Activated T-helper 9 cell treated with anti-CD3 and anti-CD28 coated beads, Interleukin-2, amount 50 U/mL, for 16 hours (primary cell): Measurements from ENCODE around the gene TXNL1.

Experiments
- DNase-seq: peaks from one replicate; pipeline ENCODE4 v3.0.0-alpha.2; 2020; ENCODE audit warnings: low read depth

Gene TXNL1

DNA sequence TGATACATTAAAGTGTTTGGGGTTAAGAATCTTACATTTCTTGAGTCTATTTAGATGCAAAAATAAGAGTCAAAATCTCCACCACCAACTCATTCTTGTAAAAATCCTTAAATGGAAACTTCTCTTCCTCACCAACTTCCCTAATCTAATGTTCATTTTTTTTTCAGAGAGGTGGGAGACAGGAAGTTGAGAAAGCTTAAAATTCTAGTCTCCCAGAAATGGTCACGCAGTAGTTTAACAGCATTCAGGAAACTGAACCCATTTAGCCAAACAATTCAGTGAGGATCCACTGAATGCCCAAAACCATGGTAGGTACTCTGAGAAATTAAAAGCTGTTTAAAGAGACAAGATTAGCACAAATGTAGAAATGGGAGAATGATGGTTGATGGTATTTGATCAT is 69.0 kb downstream of the TXNL1 start:
- DNase-seq: no peak

DNA sequence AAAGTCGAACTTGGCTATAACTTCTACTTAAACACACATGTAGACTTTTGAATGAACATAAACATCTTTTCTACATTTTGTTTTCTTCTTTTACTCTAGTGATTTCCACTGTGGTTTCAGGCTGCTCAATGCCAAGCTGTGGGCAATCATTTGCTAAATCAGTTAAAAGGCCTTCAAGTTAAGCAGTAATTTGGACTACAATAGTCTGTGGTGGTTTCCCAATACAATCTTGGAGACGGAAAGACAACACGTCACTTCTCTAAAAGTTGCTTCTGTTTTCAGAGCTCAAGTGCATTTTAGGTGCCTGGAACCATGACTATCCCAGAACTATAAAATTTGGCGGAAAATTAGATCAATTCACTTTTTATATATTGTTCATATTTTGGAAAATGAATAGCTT is 69.4 kb downstream of the TXNL1 start:
- DNase-seq: no peak

DNA sequence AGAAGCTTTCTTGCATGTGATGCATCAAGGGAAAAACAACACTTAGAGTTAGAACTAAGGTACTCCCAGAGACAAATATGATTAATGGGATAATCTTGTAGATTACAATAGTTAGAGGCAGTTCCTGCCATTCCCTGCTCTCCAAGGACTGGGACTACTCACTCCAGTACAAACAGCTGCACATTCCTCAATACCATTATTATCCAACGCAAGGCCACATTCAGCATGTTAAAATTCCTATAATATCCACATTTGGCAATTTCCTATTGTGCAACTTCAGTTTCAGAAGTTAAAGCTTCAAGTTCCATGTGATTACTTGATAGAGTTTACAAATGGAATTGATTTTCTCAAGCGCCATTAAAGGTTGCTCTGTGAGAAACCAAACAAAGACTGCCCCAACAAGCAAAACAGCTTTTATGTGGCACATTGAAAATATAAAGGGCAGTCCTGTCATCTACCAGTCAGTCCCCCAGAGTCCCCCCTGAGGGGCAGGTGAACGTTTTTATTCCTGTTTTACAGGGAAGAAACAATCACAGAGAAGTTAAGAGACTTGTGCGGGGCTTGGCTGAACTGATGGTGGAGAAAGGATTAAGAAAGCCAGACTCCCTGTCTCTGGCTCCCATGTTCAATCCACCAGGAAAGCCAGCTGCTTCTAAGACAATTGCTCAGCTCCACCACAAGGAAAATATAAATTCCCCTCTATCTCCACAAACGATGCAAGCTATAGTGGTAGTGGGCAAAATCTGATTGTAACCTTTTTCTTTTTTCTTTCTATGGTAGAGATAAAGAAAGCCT is 72.6 kb downstream of the TXNL1 start:
- DNase-seq: no peak

DNA sequence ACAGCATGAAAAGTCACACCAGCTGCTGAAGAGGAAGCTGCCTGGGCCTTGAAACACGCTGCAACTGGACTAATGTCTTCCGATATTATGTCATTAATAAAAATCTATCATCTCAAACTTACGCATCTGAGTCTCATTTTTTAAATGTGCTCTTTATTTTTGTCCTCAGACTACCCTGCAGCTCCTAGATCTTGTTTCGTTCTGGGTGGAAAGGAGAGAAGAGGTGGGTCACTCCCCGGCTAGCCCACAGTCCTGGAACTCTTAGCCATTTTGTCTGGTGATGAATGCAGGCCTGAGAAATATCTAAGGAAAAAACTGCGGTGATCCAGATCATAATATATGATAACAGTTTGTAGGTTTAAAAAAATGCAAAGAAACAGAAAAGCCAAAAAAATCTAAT is 73.3 kb downstream of the TXNL1 start:
- DNase-seq: no peak

DNA sequence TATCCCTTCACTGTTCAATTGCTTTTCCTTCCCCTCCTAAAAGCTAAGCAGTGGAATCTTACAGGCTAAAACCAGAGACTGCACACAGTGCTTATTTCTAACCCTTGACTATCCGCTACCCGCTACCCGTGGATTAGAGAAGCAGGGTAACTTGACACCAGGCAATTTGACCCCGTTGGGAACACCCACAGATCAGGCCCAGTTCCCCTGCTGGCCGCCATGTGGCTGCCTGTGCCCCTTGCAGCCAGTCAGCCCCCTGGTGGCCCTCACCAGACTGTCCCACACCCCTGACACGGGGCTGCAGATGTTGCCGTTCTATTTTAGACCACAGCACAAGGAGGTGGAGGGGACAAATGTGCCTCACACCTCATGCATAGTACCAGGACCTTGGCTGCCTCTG is 74.8 kb downstream of the TXNL1 start:
- no peak for DNase-seq

DNA sequence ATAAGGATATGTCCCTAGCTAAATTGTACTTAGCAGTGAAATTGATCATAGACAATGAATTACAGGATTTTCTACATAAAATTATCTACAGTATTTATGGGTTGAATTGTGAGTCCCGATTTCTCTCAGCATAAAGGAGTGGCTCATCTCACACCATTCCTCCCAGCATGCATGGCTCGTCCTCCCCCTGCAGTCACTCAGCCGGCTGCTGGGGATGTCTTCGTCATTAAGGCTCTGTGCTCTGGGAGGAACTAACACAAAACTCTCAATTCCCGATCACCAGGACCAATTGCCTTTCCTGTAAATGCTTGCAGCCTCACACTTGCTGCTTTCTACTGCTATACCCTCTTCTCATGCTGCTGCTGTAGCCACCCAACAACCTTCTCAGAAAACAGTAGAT is 75.9 kb downstream of the TXNL1 start:
- no peak for DNase-seq

DNA sequence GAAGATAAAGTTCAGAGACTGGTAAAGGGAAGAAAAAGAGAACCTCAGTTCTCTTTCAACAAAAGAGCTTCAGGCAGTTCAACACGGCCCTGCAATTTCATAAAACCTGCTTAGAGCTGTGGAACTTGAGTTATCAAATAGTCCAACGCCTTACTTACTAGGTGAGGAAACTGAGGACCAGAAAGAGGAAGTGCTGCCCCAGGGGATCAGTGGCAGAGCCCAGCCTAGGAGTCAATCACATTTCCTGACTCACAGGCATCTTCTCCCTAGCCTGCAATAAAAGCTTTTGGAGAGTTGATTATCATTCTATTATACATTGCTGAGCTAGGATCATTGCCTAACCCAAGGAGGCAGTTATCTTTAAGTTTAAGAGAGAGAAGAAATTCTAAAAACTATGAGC is 77.4 kb downstream of the TXNL1 start:
- no peak for DNase-seq

DNA sequence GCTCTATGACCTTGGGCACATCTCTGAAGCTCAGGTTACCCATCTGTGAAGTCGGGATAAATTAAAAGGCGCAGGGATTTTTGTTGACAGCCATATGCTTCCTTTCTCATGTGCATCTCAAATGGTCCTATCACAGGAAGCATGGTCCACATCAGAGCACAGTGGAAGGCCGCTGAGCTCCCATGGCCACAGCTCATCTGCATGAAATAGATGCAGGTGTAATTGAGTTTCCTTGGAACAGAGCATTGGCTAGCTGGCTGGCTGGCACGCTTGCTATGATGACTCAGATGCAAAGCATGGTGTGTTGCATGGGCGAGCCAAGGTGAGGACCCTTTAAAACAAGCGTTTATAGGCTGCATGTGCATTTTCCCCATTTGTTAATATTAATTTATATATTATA is 79.3 kb downstream of the TXNL1 start:
- no peak for DNase-seq

DNA sequence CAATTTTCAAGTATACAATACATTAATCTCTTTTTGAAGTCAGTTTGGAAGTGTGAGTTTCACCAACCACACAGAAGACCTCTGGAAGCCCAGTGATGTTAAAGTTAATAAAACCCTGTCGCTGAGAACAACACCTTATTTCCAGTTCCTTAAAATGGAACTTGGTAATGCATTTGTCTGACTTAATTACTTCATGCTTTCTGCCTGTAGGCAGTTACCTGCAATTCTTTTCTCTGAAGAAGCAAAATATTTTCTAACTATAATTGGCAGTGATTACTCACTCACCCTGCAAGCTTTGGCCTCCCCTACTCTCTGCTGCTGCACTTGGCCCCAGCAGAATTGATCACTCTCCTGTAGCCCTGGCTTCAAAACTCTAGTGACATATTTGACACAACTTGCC is 81.5 kb downstream of the TXNL1 start:
- DNase-seq: no peak

DNA sequence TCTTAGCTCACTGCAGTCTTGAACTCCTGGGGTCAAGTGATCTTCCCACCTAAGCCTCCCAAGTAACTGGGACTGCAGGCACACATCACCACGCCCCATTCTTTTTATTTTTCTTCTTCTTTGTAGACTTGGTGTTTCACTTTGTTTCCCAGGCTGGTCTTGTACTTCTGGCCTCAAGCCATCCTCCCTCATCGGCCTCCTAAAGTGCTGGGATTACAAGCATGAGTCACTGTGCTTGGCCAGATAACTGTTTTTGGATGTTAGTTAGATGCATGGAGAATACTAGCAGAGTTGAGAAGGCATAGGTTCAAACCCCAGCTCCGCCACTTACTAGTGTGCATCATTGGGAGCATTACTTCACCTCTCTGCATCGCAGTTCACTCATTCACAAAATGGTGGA is 88.3 kb downstream of the TXNL1 start:
- no peak for DNase-seq
